CD14-positive monocyte (primary cell): Measurements from ENCODE around the gene SPRR2D. TPM values are rescaled to one million over a fixed set of nuclear protein-coding genes. Genes with fewer than 3 reads are reported as not detected.
"Not testable (repeated sequence)": the region's sequence is repeated elsewhere in the genome, so short reads cannot be mapped to it uniquely, and the experiment has no call there.

ENCODE experiments used
- DNase-seq, 3 donors: peaks; one replicate each; pipeline ENCODE4 v3.0.0-alpha.2; 2011 to 2022
- H2AFZ ChIP-seq: 2 replicates; pipeline ENCODE4 v1.6.0; 2012; ENCODE audit warnings: mild to moderate bottlenecking, low read depth, low read length, inconsistent platforms; ENCODE audit not compliant: insufficient read depth, poor library complexity, severe bottlenecking
- H3K27ac ChIP-seq, 2 donors: 1 replicate in 1 of 2; 2 replicates in 1 of 2; pipeline ENCODE4 v1.5.1; 2012 to 2013; ENCODE audit warnings: low read length in 2 of 2, control low read depth in 1 of 2, inconsistent platforms in 1 of 2, low read depth in 1 of 2, mild to moderate bottlenecking in 1 of 2
- H3K27me3 ChIP-seq, 2 donors: one replicate each; pipeline versions ENCODE4 v1.6.0 to v1.6.1; 2011 to 2013; ENCODE audit warnings: low read length in 2 of 2; ENCODE audit not compliant: control insufficient read depth in 2 of 2, insufficient read depth in 2 of 2
- H3K36me3 ChIP-seq, 2 donors: replicated peaks in 1 of 2; 1 replicate in 1 of 2; 2 replicates in 1 of 2; pipeline versions ENCODE4 v1.5.1 to v1.6.1; 2012 to 2013; ENCODE audit warnings: low read length in 2 of 2, control low read depth in 1 of 2, inconsistent platforms in 1 of 2, mild to moderate bottlenecking in 1 of 2; ENCODE audit not compliant: insufficient read depth in 2 of 2, control insufficient read depth in 1 of 2
- H3K4me1 ChIP-seq, 2 donors: 1 replicate in 1 of 2; 2 replicates in 1 of 2; pipeline versions ENCODE4 v1.5.1 to v1.6.1; 2012 to 2013; ENCODE audit warnings: low read length in 2 of 2, control low read depth in 1 of 2, inconsistent platforms in 1 of 2, mild to moderate bottlenecking in 1 of 2, moderate library complexity in 1 of 2; ENCODE audit not compliant: insufficient read depth in 2 of 2, control insufficient read depth in 1 of 2
- H3K4me2 ChIP-seq: replicated peaks from 2 replicates; pipeline ENCODE3; 2012; ENCODE audit warnings: low read length, moderate library complexity, mild to moderate bottlenecking; ENCODE audit not compliant: poor library complexity, severe bottlenecking; ENCODE audit errors: extremely low read depth
- H3K4me3 ChIP-seq, 3 experiments: fragments of 200-600 bp in 1 of 3; sonication (generic) in 1 of 3; replicated peaks in 1 of 3; 1 replicate in 2 of 3; 2 replicates in 1 of 3; pipeline ENCODE4 v1.5.1; 2011 to 2013; ENCODE audit warnings: low read length in 3 of 3, mild to moderate bottlenecking in 3 of 3, control low read depth in 2 of 3, low read depth in 2 of 3, inconsistent platforms in 1 of 3, moderate library complexity in 1 of 3
- H3K79me2 ChIP-seq: 2 replicates; pipeline ENCODE4 v1.6.0; 2012; ENCODE audit warnings: mild to moderate bottlenecking, control low read depth, inconsistent platforms, low read length, moderate library complexity; ENCODE audit not compliant: insufficient read depth
- H3K9ac ChIP-seq: 2 replicates; pipeline ENCODE4 v1.6.0; 2017; ENCODE audit warnings: low read length, mild to moderate bottlenecking; ENCODE audit not compliant: insufficient read depth, poor library complexity, severe bottlenecking
- H3K9me3 ChIP-seq, 2 donors: replicated peaks in 1 of 2; 1 replicate in 1 of 2; 2 replicates in 1 of 2; pipeline versions ENCODE4 v1.5.1 to v1.6.1; 2012 to 2013; ENCODE audit warnings: low read length in 2 of 2, control low read depth in 1 of 2; ENCODE audit not compliant: control insufficient read depth in 1 of 2, insufficient read depth in 1 of 2
- H4K20me1 ChIP-seq: 2 replicates; pipeline ENCODE4 v1.6.0; 2012; ENCODE audit warnings: mild to moderate bottlenecking, low read length, control low read depth, moderate library complexity; ENCODE audit not compliant: insufficient read depth
- H3K27ac Mint-ChIP-seq, 7 donors: one replicate each; pipeline ENCODE4 v1.8.0; 2020; ENCODE audit warnings: mild to moderate bottlenecking in 7 of 7, mixed read lengths in 7 of 7, moderate library complexity in 6 of 7, inconsistent platforms in 2 of 7
- H3K27me3 Mint-ChIP-seq, 3 donors: one replicate each; pipeline ENCODE4 v1.8.0; 2021 to 2022; ENCODE audit warnings: low read depth in 3 of 3, mild to moderate bottlenecking in 3 of 3, mixed read lengths in 3 of 3, moderate library complexity in 3 of 3, inconsistent platforms in 1 of 3
- H3K36me3 Mint-ChIP-seq, 2 donors: one replicate each; pipeline ENCODE4 v1.8.0; 2020; ENCODE audit warnings: mixed read lengths in 2 of 2, inconsistent platforms in 1 of 2, mild to moderate bottlenecking in 1 of 2
- H3K4me1 Mint-ChIP-seq: one replicate; pipeline ENCODE4 v1.8.0; 2020; ENCODE audit warnings: mild to moderate bottlenecking, mixed read lengths
- H3K4me3 Mint-ChIP-seq, 2 donors: one replicate each; pipeline ENCODE4 v1.8.0; 2020; ENCODE audit warnings: mild to moderate bottlenecking in 2 of 2, mixed read lengths in 2 of 2, moderate library complexity in 1 of 2
- H3K9me3 Mint-ChIP-seq, 7 donors: one replicate each; pipeline ENCODE4 v1.8.0; 2020 to 2022; ENCODE audit warnings: mixed read lengths in 7 of 7, mild to moderate bottlenecking in 6 of 7, moderate library complexity in 6 of 7, inconsistent platforms in 2 of 7
- WGBS: methylation state at CpG from one replicate; pipeline ENCODE4 v1.1.5; 2013; ENCODE audit warnings: missing lambda C conversion rate; ENCODE audit not compliant: insufficient coverage; 5-methylcytosine and 5-hydroxymethylcytosine counted together
- intact Hi-C, 2 donors: fragments of 100-400 bp; cut with micrococcal nuclease; formaldehyde crosslinking; loops; one replicate each; pipeline versions ENCODE4 v1.15.0 to v1.15.1; 2023
- polyA plus RNA-seq, 3 donors: library from polyadenylated mRNA; depleted of rRNA in 1 of 3; unstranded in 2 of 3; stranded (reverse) in 1 of 3; fragments of 300-500 nt in 2 of 3; fragments of >200 nt in 1 of 3; fragmentation: Illumina TruSeq in 2 of 3; gene quantifications; 1 replicate in 2 of 3; 2 replicates in 1 of 3; pipeline ENCODE4 v1.2.3, GENCODE V29; 2012 to 2021
- TF ChIP-seq, protein P1 (sequence below): fragments of 200-600 bp; IDR thresholded peaks from one replicate; pipeline ENCODE4 v1.8.0; 2022; ENCODE audit warnings: antibody characterized with exemption, mild to moderate bottlenecking

The SPRR2D gene
- polyA plus RNA-seq, 3 donors, result not detected

DNA sequence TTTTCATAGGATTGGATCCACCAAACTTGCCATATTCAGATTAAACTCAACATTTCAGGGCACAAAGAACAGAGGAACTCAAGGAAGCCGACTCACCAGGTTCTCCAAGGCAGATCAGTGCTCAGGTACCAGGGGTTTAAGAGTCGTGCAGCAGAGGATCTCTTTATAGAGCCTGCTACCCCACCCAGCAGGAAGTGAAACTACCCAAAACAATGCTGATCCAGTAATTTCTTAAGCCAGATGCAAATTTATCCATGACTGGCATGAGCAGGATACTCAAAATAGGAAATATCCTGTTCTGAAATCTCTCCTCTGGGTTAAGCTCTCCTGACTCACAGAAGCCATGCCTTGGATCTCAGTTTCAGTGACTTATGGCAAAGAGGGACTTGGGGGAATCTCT lies 16.5 kb upstream of the SPRR2D start, which contains the start of gene SPRR2A:
SPRR2A (minus strand) TSS at position 138 of the 400 bp plus-strand sequence. CDS start 777 bp downstream, outside the sequence.
- Histone ChIP-seq H4K20me1 (no peaks in the 10 kb centered on the region), H3K9me3 (no peaks in the 10 kb centered on the region), H3K4me1 (no peaks in the 10 kb centered on the region), H3K36me3 (no peaks in the 10 kb centered on the region), H3K27me3 (peaks cover 0 to 2% of the 10 kb centered on the region in 2 donors), H3K4me2 (no peak within 1 kb of the TSS), H3K27ac (no peak within 1 kb of the TSS), H3K79me2 (no peaks in the 10 kb centered on the region), H3K4me3 (no peak within 1 kb of the TSS), H3K9ac (no peak within 1 kb of the TSS), H2AFZ (no peak within 1 kb of the TSS)
- H3K4me1 Mint-ChIP-seq, result no peaks in the 10 kb centered on the region
- peaks cover 0 to 2% (median 0%) of the 10 kb centered on the region in 7 donors for H3K9me3 Mint-ChIP-seq
- peaks cover 3 to 24% (median 4%) of the 10 kb centered on the region in 3 donors for H3K27me3 Mint-ChIP-seq
- intact Hi-C loops, result no loop called here
- H3K4me3 Mint-ChIP-seq, result no peak within 1 kb of the TSS
- no peak for DNase-seq
- H3K36me3 Mint-ChIP-seq, result no peaks in the 10 kb centered on the region
- WGBS, result 70% methylated on average over 2 of the region's 2 CpGs
- TF ChIP-seq, protein P1, sequence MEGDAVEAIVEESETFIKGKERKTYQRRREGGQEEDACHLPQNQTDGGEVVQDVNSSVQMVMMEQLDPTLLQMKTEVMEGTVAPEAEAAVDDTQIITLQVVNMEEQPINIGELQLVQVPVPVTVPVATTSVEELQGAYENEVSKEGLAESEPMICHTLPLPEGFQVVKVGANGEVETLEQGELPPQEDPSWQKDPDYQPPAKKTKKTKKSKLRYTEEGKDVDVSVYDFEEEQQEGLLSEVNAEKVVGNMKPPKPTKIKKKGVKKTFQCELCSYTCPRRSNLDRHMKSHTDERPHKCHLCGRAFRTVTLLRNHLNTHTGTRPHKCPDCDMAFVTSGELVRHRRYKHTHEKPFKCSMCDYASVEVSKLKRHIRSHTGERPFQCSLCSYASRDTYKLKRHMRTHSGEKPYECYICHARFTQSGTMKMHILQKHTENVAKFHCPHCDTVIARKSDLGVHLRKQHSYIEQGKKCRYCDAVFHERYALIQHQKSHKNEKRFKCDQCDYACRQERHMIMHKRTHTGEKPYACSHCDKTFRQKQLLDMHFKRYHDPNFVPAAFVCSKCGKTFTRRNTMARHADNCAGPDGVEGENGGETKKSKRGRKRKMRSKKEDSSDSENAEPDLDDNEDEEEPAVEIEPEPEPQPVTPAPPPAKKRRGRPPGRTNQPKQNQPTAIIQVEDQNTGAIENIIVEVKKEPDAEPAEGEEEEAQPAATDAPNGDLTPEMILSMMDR, result no peak
- H3K27ac Mint-ChIP-seq, result no peak within 1 kb of the TSS

DNA sequence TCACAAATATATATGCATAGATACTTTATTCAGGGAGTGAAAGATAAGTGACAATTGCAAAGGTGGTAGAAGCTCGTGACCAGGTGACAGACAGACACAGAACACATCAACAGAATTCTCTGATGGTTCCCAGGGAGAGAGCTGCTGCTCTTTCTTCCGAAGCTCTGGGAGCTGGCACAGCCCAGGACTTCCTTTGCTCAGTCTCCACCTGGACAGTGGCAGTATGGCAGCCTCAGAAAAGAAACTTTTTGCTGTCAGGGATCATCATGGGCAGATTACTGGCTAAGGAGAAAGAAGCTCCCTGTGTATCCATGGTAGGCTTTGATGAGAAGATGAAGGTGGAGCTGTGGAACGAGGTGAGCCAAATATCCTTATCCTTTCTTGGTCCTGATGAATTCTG lies 15.2 kb upstream of the SPRR2D start:
- H3K79me2 ChIP-seq, H2AFZ ChIP-seq, H3K9ac ChIP-seq, DNase-seq, H3K4me3 Mint-ChIP-seq, H3K27ac Mint-ChIP-seq, H3K4me2 ChIP-seq, H3K27ac ChIP-seq, H3K36me3 Mint-ChIP-seq, H3K4me3 ChIP-seq, H3K9me3 Mint-ChIP-seq, H3K27me3 ChIP-seq, H3K4me1 Mint-ChIP-seq, H3K36me3 ChIP-seq, H3K4me1 ChIP-seq, H3K9me3 ChIP-seq, intact Hi-C loops, H4K20me1 ChIP-seq: not testable (repeated sequence)
- peaks cover 3 to 29% (median 9%) of the 10 kb centered on the region in 3 donors for H3K27me3 Mint-ChIP-seq
- 86% methylated on average over 2 of the region's 3 CpGs for WGBS
